ENCODE data around the gene NFIL3.
A peak's percentile ranks its signal among the peaks of the same experiment; 100 is the strongest.
"Not testable (repeated sequence)": the region's sequence is repeated elsewhere in the genome, so short reads cannot be mapped to it uniquely, and the experiment has no call there.

The NFIL3 gene

DNA sequence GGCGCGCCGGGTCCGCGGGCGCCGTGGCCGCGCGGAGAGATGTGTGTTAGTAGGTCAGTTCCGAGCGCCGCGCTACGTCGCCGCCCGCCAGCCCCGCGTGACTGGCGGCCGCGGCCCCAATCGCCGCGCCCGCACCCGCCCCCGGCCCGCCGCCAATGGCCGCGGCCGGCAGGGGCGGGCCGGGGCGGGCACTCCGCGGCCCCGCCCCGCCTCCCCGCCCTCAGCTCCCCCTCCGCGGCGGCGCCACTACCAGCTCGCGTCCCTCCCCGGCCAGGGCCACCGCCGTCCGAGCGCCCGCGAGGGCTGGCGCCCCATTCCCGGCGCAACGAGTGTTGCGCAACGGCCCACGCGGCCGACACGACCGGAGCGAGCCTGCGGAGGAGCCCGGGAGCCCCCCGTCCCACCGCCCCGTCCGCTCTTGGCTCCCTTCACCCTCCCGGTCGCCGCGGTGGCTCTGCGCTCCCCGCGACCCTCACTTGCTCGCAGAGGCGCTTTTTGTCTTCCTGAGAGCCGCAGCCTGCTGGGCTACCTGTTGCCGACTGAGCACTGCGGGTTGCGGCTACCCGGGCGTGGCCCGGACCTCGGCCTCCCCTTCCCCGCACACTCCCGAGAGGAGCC, at the start of gene NFIL3:
TSS of gene NFIL3 (minus strand) at position 48 of the 618 bp plus-strand sequence. CDS start 13,098 bp downstream, outside the sequence.
- DNase-seq = peak; percentile 71

DNA sequence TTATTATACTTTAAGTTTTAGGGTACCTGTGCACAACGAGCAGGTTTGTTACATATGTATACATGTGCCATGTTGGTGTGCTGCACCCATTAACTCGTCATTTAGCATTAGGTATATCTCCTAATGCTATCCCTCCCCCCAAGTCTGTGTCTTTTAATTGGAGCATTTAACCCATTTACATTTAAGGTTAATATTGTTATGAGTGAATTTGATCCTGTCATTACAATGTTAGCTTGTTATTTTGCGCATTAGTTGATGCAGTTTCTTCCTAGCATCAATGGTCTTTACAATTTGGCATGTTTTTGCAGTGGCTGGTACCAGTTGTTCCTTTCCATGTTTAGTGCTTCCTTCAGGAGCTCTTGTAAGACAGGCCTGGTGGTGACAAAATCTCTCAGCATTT, 47.9 kb upstream of the NFIL3 start:
- not testable (repeated sequence) for DNase-seq

DNA sequence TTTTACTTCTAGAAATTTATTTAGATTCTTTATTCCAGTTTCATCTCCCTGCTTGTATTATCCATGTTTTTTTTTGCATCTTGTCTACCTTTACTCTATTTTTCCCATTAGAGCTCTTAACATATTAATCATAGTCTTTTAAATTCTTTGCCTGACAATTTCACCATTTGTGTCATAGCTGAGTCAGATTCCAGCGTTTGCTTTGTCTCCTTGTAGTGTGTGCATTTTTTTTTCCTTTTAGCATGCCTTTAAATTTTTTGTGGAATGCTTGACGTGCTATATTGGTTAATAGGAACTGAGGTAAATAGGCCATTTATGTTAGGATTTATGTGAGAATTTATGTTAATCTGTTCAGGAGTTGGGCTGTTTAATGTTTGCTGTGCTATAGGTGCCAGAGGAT, 41.8 kb upstream of the NFIL3 start:
- DNase-seq = no peak

DNA sequence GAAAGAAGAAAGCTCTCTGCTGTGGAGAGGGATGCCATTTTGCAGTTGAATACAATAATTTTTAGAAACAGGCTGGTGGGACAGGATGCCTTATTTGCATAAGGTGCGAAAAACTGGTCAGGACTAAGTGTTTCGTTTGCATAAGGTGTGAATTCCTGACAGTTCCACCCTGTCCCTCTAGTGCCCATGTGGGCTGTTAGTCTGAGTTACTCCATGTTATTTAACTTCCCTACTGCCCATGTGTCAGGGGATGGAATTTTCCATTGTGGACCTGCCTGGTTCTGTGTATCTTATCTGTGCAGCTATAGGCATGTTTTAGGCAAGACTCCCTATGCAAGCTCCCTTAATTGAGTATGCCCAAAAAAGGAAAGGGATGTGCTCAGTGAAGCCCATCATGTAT, 35.3 kb upstream of the NFIL3 start:
- DNase-seq = no peak

- DNase-seq = no peak
These were observed 29.2 kb upstream of the NFIL3 start for GRCh38 chr9:91452844-91453243.

GRCh38 chr9:91451431-91452270, 28.0 kb upstream of the NFIL3 start:
- no peak for DNase-seq

GRCh38 chr9:91445135-91445534, 21.5 kb upstream of the NFIL3 start:
- DNase-seq = no peak

GRCh38 chr9:91443994-91444392, 20.4 kb upstream of the NFIL3 start:
- no peak for DNase-seq

DNA sequence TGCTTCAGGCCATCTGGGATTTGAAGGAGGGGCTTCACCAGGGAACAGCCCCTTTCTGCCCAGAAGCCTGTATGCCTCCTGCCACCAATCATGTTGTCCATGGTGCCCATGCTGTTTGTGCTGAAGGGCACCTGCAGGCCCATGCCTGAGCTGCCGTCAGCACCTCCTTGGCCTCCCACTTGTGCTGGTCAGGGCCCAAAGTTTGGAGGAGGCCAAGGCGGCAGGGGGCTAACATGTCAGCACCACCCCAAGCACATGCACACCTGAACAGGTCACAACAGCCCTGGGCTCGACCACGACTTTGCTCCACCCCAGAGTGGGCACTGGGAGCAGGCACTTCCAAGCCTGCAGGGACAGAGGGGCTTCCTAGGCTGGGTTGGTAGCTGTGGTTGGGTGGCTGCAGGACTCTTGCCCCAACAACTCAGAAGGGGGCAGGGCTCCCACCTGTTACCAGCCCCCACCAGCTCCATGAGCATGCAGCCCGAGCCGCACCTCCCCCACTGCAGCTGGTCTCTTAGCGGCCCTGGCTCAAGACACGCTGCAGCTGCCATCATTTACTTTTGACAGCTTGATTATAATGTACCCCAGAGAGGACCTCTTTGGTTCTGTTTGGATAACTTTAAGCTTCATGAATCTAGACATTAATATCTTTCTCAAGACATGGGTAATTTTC, 19.8 kb upstream of the NFIL3 start:
- no peak for DNase-seq

- DNase-seq = no peak
These were observed 13.2 kb upstream of the NFIL3 start for GRCh38 chr9:91436841-91437240.

- DNase-seq = no peak
These were observed 9.5 kb upstream of the NFIL3 start for GRCh38 chr9:91433180-91433579.

DNA sequence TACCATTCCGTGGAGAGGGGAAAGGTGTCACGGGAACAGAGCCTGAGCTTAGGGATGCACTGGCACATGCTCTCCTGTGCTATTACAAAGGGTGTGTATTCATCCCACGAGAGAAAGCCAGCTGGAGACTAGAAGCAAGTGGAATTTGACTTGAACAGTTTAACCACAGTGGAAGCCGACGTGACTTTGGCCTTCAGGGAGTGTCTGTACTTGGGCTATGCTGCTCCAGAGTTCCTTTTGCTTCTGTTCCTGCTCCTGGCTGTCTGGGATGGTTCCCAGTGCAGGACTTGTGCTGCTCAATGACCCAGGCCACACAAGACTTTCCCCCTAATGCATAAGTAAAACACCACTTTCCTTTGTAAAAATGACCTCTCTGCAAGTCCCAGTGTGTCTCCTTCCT, 7.9 kb upstream of the NFIL3 start:
- DNase-seq = no peak

DNA sequence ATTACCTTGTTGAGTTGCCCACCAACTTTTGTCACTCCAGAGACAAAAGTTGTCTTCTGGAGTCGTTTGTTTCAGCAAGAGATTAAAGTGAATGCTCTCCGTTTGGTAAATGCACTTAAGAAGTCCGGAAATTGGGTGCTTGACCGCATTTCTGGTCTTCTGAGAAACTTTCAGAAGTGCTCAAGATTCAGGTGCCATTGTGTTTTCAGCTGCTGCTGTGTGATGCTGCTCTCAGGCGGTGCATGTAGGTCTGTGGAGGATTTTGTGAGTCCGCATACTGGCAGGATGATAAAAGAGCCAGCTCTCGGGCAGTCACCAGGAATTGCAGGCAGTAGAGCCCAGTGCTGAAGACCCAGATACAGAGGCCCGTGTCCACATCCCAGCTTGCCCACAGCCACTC, 5.9 kb upstream of the NFIL3 start:
- no peak for DNase-seq

DNA sequence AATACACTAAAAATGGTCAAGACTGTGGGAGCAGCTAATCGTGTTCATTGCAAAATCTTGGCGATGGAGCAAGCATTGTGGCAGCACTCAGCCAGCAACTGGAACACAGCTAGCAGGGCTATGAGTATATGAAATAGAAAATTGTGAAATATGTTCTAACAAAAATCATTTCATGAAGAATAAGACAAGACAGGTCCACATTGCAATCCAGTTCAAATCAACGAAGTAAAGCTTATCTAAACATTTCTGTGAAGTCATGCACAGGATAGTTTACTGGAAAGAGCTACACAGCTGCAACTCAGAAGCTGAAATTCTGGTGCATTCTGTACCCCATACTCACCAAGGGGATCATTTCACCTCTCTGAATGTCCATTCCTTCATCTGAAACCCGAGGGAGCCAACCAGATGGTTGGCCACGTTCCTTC, 5.3 kb upstream of the NFIL3 start:
- DNase-seq = no peak

DNA sequence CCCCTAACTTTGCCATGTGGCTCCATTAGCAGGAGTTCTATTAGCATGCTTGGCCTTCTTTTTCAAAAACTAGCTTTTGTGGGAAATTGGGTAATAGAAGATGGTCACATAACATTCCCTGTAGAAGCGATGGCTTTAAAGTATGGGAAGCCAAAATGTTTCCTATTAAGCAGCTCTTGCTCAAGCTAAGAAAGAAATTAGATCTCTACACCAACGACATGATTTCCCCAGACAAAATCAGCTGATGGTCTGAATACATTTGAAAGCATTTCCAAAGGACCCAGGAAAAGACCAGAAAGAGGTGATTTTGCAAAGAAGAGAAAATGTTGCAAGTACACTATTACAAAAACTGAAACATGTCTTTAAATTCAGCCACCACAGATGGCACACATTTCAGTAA, 4.8 kb upstream of the NFIL3 start:
- no peak for DNase-seq

DNA sequence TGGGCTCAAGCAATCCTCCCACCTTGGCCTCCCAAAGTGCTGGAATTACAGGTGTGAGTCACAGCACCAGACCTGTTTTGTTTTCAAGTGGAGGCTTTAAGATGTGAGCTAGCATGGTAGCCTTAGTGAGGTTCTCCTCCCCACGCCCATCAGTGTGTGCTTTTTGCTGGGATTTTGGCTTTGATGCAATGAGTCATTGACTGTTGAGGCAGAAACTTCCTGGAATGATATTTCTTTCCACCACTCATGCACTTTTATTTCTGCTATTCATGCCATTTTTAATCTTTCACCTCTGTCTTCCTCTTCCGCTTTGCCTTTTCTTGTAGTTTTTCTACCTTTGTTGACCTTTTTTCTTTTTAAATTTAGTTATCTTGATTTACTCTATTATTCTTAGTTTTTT, 4.2 kb upstream of the NFIL3 start:
- DNase-seq = no peak

DNA sequence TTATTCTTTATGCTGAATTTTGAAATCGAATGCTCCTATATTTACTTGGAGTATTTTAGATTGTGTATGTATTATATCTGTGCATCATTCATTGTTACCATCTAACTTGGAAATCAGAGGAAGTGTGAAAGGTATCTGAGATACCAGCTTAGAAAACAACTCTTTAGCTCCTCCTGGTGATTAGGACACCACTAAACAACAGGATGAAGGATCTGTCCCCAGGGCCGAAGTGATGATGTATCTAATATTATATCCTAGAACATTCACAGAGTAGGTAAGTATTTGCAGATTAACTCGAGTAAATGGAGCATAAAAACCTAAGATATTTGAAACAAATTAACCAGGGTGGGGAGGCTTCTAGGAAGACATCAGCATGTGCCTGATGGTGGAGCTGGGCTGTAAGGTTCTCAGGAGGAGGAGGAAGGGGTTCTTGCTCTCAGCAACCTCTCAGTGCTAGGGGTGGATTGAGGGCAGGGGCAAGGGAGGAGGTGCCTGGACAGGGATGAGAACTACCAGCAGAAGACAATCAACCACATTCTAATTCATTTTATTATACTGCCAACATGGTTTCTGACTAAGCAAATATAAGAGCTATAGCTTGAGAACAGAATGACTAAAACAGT, 2.6 kb upstream of the NFIL3 start:
- DNase-seq = no peak

- DNase-seq = no peak
These were observed 1.6 kb upstream of the NFIL3 start for GRCh38 chr9:91425271-91425670.

- DNase-seq = peak; percentile 47
These were observed 958 bp upstream of the NFIL3 start for GRCh38 chr9:91424403-91425176.

- DNase-seq = peak; percentile 69
These were observed 597 bp downstream of the NFIL3 start for GRCh38 chr9:91422758-91423711.

GRCh38 chr9:91421971-91422757, 1.5 kb downstream of the NFIL3 start:
- no peak for DNase-seq

Data from activated naive CD4-positive, alpha-beta T cell treated with anti-CD3 and anti-CD28 coated beads, Interleukin-2, amount 50 U/mL, for 16 hours (primary cell).